ES-I3 (cell line): ENCODE results near the gene GIMAP6.
"Not testable (repeated sequence)": the region's sequence is repeated elsewhere in the genome, so short reads cannot be mapped to it uniquely, and the experiment has no call there.

ENCODE experiments used
- H3K36me3 ChIP-seq: 2 replicates; pipeline ENCODE4 v1.6.1; 2013; ENCODE audit warnings: mild to moderate bottlenecking, low read length, control low read depth, moderate library complexity; ENCODE audit not compliant: insufficient read depth
- H3K4me1 ChIP-seq: 2 replicates; pipeline ENCODE4 v1.6.1; 2013; ENCODE audit warnings: mild to moderate bottlenecking, control low read depth, low read length; ENCODE audit not compliant: insufficient read depth
- H3K9ac ChIP-seq: 2 replicates; pipeline ENCODE4 v1.6.1; 2013; ENCODE audit warnings: low read depth, mild to moderate bottlenecking, low read length, moderate library complexity
- H3K9me3 ChIP-seq: 2 replicates; pipeline ENCODE4 v1.6.1; 2013; ENCODE audit warnings: mild to moderate bottlenecking, low read length, moderate library complexity; ENCODE audit not compliant: control insufficient read depth, insufficient read depth

The GIMAP6 gene

GRCh38 chr7:150631866-150632864 lies at the start of gene GIMAP6:
Gene GIMAP6, minus strand, starts transcription at chr7:150632385. Its CDS starts 2,243 bp downstream, at chr7:150630142.
- Histone ChIP-seq H3K4me1 (no peaks in the 10 kb centered on the region), H3K9me3 (no peaks in the 10 kb centered on the region), H3K36me3 (no peaks in the 10 kb centered on the region), H3K9ac (no peak within 1 kb of the TSS)

GRCh38 chr7:150680364-150680763 lies 48.2 kb upstream of the GIMAP6 start:
- not testable (repeated sequence) for H3K9ac ChIP-seq, H3K9me3 ChIP-seq, H3K36me3 ChIP-seq, H3K4me1 ChIP-seq

- not testable (repeated sequence) for H3K4me1 ChIP-seq, H3K9ac ChIP-seq, H3K36me3 ChIP-seq
These were observed 46.4 kb upstream of the GIMAP6 start for GRCh38 chr7:150678601-150679000.

GRCh38 chr7:150676854-150677253 lies 44.7 kb upstream of the GIMAP6 start:
- not testable (repeated sequence) for H3K36me3 ChIP-seq, H3K9ac ChIP-seq, H3K4me1 ChIP-seq, H3K9me3 ChIP-seq

More at GRCh38 chr7:150678601-150679000, 46.4 kb upstream of the GIMAP6 start:
- not testable (repeated sequence) for H3K9me3 ChIP-seq

- H3K36me3 ChIP-seq, H3K4me1 ChIP-seq, H3K9me3 ChIP-seq, H3K9ac ChIP-seq: not testable (repeated sequence)
These were observed 44.1 kb upstream of the GIMAP6 start for GRCh38 chr7:150676276-150676675.

- Histone ChIP-seq H3K9ac (no peak overlapping the region), H3K36me3 (no peaks in the 10 kb centered on the region), H3K4me1 (no peaks in the 10 kb centered on the region), H3K9me3 (no peaks in the 10 kb centered on the region; the same call in 1 of the 2 replicates)
These were observed 43.5 kb upstream of the GIMAP6 start for GRCh38 chr7:150675714-150676113.

GRCh38 chr7:150671798-150672585 lies 39.8 kb upstream of the GIMAP6 start:
- not testable (repeated sequence) for H3K4me1 ChIP-seq, H3K9me3 ChIP-seq, H3K9ac ChIP-seq

GRCh38 chr7:150668977-150669376 lies 36.8 kb upstream of the GIMAP6 start:
- peaks cover 2% of the 10 kb centered on the region; the same call in 1 of the 2 replicates for H3K9me3 ChIP-seq
- H3K4me1 ChIP-seq, result no peaks in the 10 kb centered on the region
- H3K9ac ChIP-seq, result no peak overlapping the region
- no peaks in the 10 kb centered on the region for H3K36me3 ChIP-seq

More at GRCh38 chr7:150671798-150672585, 39.8 kb upstream of the GIMAP6 start:
- not testable (repeated sequence) for H3K36me3 ChIP-seq

- Histone ChIP-seq H3K36me3 (no peaks in the 10 kb centered on the region), H3K9ac (no peak overlapping the region)
These were observed 36.3 kb upstream of the GIMAP6 start for GRCh38 chr7:150668472-150668911.

GRCh38 chr7:150666412-150666811 lies 34.2 kb upstream of the GIMAP6 start:
- Histone ChIP-seq H3K36me3 (no peaks in the 10 kb centered on the region), H3K4me1 (no peaks in the 10 kb centered on the region), H3K9ac (no peak overlapping the region)

More at GRCh38 chr7:150668472-150668911, 36.3 kb upstream of the GIMAP6 start:
- H3K9me3 ChIP-seq, result peaks cover 2% of the 10 kb centered on the region; the same call in 1 of the 2 replicates
- H3K4me1 ChIP-seq, result no peaks in the 10 kb centered on the region

GRCh38 chr7:150665896-150666295 lies 33.7 kb upstream of the GIMAP6 start:
- Histone ChIP-seq H3K9me3 (peaks cover 2% of the 10 kb centered on the region; the same call in 1 of the 2 replicates), H3K9ac (no peak overlapping the region), H3K4me1 (no peaks in the 10 kb centered on the region), H3K36me3 (no peaks in the 10 kb centered on the region)

More at GRCh38 chr7:150666412-150666811, 34.2 kb upstream of the GIMAP6 start:
- peaks cover 2% of the 10 kb centered on the region; the same call in 1 of the 2 replicates for H3K9me3 ChIP-seq

GRCh38 chr7:150665089-150665748 lies 33.0 kb upstream of the GIMAP6 start:
- no peaks in the 10 kb centered on the region for H3K36me3 ChIP-seq
- H3K9ac ChIP-seq, result no peak overlapping the region
- H3K9me3 ChIP-seq, result peaks cover 2% of the 10 kb centered on the region; the same call in 1 of the 2 replicates
- H3K4me1 ChIP-seq, result no peaks in the 10 kb centered on the region

- Histone ChIP-seq H3K4me1 (no peaks in the 10 kb centered on the region), H3K9me3 (peaks cover 2% of the 10 kb centered on the region; the same call in 1 of the 2 replicates), H3K36me3 (no peaks in the 10 kb centered on the region), H3K9ac (no peak overlapping the region)
These were observed 31.8 kb upstream of the GIMAP6 start for GRCh38 chr7:150663802-150664494.
